ENCODE measurements around the gene LRRC36.

The LRRC36 gene

DNA sequence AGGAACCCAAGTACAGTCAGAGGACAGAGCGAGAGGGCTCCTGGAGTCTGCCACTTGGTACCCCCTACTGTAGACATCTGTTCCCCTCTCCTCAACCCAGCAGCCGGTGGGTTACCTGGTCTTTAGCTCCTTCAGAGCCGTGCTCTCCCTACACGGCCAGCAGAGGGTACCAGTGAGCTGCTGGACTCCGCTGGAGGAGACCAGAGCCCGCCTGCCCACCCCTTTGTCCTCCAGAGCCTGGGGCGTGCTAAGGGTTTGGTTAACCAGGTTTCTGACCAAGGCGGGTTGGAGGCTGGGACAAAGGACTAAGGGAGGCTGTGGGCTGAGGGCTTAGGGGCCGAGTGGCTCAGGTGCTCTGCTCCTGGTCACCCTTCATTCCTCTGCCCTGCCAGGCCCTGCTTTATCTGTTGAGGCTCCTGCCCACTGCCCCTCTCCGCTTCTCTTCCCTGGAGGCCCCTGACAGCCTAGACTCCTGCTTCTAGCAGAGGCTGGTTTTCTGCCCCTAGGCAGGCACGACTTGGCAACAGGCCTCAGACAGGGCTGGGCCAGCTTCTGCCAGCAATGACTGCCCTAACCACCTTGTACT, 101.6 kb downstream of the LRRC36 start:
- peak in 1 of 2 experiments; percentile 11 for DNase-seq

- DNase-seq: no peak
Observed at GRCh38 chr16:67429053-67429798, 102.6 kb downstream of the LRRC36 start.

DNA sequence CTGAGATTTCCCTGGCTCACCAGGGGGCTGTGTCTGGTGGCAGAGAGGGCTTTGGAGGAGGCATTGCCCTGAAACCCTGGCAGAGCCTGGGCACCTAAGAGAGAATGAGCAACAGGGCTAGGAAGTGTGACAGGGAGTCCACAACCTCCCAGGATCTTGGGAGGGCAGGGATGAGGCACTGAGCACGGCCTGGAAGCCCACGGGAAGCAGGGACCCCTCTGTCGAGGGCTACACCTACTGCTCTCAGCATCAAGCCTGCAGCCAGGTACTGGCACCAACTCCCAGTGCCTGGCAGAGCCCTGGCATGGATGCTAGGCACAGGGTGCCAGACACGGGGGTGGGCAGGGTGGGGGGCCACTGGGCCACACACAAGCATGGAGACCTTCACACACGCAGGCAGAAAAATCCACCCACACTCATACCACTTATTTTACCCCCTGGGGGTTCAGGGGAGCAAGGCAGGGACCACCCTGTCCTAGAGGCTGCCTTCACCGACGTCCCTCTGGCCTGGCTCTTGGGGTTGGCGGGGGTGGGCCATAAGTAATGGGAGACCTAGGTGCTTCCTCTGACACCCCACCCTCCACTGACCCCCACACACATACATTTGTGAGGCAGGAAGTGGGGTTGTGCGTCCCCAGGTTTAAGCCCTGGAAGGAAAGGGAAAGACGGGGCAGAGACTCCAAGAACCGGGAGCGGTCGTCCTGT, 103.3 kb downstream of the LRRC36 start:
- no peak for DNase-seq

DNA sequence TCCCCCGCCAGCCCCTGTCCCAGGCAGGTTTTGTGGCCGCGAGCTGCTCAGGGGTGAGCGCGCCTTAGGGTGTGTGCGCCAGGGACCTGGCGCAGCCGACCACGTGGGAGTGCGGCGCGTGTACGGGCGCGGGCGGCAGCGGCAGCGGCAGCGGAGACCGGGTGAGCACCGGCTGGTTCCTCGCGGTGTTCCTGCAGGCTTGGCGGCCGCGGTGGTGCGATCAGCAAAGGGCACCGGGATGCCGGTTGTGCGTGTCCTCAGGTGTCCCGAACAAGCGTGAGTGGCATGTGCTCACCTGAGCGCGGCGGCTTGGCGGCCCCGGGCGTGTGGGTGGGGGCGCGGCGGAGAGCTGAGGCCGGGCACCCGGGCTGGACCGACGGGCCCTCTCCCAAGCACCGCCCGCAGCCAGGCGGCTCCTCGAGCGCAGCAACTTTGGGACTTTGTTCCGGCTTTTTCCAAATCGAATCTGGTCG, 103.9 kb downstream of the LRRC36 start:
- no peak for DNase-seq

GRCh38 chr16:67430977-67431774, 104.6 kb downstream of the LRRC36 start, which contains the start of gene HSD11B2:
HSD11B2 (plus strand) TSS chr16:67431121; CDS start chr16:67431249, 128 bp downstream.
- peak in 1 of 2 experiments; percentile 62 for DNase-seq

- no peak for DNase-seq
Observed at GRCh38 chr16:67431775-67432505, 105.3 kb downstream of the LRRC36 start.

GRCh38 chr16:67432506-67432890, 105.9 kb downstream of the LRRC36 start:
- DNase-seq: no peak

DNA sequence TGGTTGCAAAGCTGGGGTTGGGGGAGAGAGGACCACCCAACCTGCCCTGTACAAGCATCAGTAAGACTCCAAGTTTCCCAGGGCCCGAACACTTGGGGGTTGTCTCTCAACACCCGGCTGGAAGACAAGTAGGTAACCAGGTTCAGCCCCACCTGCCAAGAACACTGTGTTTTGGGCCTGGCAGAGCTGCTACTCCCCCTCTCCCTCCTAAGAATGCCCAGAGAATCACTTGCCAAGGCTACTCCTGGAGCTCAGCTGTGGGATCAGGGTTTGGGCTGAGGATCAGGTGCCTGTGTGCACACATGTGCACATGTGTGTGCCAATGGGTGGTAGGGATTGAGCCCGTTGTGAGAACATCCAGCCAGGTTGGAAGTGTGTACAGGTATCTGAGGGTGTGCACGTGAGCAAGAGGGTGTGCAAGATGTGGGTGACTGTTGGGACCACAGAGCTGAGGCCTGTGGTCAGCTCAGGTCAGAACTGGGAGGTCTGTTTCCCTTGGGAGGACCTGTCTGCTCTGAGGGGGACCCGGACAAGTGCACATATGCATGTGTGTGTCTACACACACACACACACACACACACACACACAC, 106.6 kb downstream of the LRRC36 start:
- no peak for DNase-seq

Data from NCI-H187 (cell line).